Left forelimb (tissue), 1 donor: ENCODE data around the gene INSYN2A.

Source experiments
- DNase-seq: peaks from one replicate; pipeline ENCODE4 v3.0.0-alpha.2; 2018; ENCODE audit warnings: low spot score

Gene INSYN2A

DNA sequence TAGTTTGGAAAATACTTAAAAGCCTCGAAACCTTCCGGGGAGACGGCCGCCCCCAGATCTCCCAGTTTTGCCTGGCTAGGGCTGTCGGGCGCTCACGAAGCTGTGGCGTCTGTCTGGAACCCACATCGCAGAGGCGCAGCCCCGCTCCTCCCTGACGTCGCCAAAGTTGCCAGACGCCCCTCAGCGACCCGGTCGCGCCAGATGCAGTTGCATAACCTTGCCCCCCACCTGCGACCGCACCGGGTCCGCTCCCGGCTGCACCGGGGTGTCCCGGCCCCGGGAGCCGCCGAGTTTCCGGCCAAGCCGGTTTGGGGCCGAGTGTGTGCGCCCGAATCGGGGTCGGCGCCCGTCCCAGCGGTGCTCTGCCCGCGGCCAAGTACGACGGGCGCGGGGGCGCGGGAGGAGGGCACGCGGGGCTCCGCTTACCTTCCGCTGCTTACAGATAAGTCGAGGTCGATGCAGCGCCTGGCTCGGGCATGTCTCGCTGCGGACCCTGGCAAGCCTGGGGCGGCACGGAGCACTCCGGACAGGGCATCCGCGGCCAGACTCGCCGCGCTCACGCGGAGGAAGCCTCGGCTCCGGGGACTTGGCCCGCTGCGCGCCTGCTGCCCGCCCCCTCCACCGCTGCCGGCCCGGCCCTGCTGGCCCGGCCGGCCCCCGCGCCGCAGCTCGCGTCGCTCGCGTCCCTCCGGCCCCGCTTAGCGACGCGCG is 665 bp downstream of the INSYN2A start:
- no peak for DNase-seq

DNA sequence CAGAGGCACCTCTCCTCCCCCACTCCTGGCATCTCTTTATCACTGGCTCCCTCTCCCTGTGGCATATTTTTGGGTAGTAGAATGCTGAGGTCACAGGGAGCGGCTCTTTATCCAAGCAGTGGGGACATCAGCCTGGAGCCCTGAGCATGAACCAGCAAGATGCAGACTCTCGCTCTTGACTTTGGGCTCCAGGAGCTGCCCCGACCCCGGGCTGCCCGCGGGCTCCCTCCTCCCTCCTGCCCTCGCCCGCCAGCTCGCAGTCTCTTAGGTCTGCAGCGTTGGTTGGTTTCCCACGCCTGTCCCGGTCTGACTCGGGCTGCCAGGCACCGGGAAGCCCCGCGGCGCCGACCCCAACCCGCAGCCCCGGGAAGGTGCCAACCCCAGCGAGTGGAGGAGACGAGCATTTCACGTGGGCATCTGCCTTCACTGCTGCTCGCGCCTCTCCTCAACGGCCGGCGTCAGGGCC is 1.3 kb downstream of the INSYN2A start:
- no peak for DNase-seq

DNA sequence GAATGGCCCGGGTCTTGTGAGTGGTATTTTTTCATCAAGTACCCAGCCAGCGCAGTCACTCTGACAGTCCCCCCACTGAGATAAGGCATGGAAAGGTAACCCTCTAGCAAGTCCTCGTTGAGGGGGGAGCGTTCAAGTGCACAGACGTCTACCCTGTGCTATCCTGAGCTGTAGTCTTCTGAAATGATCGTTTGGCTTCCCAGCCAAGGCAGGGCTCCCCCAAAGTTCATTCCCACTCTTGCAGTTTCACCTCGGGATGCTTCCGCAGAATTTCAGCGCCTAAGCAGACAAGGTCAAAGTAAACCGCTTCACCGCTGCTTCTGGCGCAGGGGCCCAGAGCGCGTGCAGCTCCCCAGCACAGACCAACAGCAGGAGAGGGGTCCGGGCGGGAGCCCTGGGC is 1.8 kb downstream of the INSYN2A start:
- no peak for DNase-seq

DNA sequence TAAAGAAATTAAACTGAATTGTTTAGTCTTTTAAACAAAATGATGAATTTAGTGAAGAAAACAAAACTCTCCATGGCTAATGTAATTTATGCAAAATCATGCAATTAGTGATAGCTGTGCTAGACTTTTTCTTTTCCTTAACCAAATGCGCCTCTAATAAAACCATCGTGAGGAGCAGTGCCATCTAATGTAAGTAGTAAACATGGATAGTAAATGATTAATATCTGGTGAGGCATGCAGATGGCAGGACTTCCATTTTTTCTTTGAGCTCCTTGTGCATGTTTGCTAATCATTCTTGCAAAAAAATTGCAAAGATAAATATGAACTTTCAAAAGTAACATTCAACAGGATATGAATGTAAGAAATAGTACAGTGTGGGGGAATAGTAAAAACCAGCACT is 2.3 kb downstream of the INSYN2A start:
- DNase-seq, result no peak

DNA sequence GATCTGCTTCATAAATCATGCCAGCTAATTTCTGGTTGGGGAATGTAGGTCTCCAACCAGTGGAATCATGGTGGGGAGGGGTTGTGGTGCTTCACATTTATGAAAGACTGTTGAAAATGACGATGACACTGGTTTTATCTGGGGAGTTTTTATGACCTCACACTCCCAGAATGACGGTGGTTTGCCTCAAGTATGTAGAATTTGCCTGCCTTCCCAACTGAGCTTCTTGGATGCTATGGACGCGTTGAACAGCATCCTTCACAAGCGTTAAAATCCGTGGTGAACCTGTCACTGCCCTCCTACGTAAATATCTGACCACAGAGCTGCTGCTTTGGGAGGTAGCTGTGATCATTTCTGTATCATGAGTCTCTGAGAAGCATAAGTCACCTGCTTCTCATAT is 3.3 kb downstream of the INSYN2A start:
- no peak for DNase-seq

DNA sequence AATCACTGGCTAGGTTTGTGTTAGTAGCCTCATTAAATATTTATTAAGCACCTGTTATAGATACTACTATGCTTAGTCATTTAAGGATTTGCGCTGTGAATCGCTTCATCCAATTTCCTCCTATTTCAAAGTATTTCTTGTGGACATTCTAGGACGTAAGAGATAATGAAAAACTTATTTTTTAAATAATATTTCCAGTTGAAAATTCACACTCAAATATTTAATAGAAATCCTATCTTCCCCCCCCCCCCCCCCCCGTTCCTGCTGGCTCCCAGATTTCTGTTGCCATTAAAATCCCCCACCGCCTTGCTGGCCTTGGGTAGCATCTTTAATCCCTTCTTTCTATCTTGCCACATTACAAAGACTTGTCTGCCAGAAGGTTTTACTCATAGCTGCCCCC is 6.0 kb downstream of the INSYN2A start:
- DNase-seq, result no peak

DNA sequence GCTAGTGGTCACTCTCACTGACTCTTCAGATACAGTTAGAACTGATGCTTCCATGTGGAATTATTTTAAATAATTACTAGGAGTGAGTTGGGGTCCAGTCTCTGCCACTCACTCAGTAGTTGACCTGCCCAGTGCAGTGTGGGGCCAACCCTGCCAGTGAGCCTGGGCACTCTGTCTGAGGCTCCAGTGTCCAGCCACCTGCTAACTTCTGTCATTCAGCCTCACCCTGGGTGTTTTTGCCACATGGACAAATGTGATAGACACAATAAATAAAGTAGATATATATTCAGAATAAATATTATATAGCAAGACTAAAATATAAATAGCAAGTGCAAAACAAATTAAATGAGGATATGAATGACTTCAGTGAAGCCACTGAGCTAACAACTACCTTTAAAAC is 7.2 kb downstream of the INSYN2A start:
- no peak for DNase-seq

DNA sequence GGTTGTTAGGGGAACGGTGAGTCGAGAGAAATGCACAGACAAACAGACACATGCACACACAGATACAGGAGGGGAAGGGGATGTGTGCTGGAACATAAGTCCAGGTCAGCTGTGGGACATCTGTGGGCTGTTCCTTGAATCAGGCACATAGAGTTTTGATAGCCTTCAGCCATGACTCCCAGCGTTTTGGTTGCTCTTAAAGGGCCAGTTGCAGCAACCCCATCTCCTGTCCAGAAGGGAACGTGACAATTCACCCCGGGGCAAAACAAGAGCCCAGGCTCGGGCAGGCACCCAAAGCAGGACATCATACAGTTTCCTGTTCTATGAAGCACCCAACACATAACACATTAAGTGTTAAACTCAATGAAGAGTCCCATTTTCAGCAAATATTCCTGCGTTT is 9.6 kb downstream of the INSYN2A start:
- DNase-seq, result no peak

DNA sequence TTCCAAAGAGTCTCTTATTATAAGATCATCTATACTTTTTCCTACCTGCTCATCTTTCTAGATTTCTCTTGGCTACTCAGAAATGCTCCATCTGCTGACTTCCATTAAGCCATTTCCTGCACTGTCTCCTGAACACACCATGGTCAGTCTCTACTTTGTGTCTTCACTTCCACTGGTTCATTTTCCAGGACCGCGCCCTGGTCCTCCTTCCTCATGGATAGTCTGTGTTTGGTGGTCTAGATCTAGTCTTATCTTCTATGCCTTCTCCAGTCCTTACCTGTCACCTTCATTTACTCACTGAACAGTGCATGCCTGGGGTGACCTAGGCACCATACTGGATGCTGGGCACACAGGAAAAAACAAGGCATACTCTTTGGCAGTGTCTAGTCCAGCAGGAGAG is 11.8 kb downstream of the INSYN2A start:
- no peak for DNase-seq

DNA sequence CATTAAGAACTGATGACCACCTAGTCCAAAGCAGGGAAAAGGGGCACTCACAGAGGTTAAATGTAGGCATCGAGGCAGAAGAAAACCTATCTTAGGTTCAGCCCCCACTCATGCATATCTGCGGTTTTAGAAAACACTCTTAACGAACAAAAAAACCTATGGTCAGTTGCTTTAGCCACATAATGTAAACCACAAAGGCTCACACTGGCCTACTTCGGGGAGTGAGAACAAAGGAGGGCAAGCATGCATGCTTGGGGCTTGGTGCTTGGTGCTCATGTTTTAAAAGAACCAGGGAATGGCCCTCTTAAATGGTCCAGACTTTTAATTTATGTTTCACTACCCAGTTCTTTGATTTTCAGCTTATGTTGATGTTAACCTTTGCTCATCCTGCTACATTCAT is 14.2 kb downstream of the INSYN2A start:
- no peak for DNase-seq

DNA sequence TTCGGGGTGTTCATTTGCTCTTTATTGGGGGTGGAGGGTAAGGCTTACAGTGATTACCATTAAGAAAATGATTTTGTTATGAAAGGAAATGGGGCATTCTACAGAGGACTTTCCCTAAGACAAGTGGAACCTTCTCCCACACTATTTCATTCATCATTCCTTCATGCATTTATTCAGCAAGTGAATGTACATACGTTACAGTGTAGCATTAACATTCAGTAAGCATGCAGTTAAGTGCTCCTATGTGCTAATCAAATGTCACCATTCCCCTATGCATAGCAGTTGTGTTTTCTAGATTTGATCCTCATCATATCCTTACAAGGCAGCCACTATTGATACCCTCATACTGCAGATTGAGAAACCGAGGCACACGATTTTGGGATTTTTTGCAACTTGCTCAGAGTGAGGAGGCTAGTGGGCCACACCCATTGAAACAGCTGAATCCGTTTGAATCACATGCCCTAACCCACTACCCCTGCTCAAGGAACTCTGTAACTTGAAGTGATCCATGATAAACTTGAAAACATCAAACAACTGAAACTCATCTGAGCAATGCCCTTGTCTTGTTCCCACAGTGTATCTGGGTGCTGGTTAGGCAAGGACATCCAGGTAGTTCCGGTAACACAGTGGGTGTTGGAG is 16.7 kb downstream of the INSYN2A start:
- no peak for DNase-seq

DNA sequence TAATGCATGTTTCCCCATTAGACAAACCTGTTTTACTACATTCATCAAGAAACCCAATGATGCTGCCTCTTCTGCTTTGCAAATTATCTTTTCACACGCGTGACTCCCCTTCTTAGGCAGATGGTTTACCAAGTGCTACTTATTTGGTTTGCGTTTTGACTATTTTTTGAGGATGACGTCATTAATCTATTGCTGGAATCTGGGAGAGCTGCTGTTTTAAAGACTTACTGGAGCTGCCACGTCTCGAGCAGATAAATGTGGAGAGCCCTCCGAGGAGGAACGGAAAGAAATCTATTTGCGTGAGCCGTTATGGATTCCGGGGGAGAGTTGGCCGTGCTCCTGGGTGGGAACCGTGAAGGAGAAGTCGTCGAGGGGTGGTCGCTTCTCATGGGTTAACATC is 19.7 kb downstream of the INSYN2A start:
- no peak for DNase-seq

DNA sequence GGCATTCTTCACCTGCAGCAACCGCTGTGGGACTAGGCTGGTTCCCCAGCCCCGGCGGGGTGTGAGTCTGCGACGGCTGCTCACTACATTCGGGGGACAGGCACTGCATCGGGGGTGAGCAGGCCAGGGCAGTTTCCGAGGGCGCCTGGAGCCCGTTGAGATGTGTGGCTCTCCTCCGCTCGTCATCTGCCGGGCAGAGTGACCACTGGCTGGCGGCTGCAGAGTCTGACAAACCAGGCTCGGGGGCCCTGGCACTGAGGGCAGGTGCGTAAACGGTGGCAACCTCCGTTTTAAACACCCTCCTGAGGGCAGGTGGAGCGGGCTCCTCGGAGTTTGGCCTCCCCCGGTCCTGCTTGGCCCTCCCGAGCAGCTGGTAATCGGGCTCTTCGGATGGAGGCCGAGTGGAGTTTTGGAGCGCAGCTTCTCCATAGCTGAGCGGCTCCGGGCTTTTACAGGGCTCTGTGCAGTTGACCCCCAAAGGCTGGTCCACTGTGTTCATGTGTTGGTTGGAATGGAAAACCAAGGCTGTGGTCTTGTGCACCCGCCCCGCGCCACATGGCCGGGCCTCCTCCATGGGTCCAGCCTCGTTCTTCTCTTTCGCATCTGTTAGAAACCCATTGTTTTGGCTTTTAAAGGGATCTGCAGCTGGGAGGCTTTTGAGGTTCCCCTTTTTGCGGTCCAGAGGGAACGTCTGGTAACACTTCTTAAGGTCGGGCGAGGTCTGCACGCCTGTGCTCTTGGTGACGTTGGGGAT is 20.9 kb downstream of the INSYN2A start:
- no peak for DNase-seq

DNA sequence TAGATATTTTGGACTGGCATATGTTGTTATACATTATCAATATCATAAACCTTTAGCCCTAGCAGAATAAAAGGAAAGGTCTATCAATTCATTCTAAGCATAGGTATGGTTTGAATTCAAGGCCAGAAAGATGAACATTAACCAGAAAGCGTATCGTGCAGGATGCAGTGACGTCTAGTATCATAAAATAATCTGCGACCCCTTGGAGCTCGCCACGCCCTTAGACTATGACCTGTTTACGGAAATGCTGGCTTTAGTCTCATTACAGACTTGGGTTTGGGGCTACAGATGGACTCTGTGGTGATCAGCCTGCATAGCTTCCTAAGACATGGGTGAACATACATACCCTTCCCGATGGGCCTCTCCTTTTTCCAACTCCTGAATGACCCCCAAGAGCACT is 21.5 kb downstream of the INSYN2A start:
- no peak for DNase-seq

DNA sequence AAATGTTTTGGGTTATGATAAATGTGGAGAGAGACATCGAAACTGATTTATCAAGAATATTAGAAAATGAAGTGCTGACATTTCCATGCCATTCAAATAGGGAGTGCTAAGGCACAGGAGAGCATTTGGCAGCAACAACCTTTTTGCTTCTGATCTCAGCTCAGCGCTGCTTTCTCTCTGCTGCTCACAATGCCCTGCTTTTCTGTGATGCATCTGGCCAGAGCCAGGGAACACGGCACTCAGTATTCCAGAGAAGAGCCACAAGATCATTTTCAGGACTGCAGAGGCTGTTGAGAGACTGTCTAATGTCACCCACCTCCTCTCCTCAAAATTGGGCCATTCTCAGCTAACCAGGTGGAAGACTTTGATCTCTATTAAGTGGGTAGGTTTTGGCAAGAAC is 28.1 kb downstream of the INSYN2A start:
- DNase-seq, result no peak

DNA sequence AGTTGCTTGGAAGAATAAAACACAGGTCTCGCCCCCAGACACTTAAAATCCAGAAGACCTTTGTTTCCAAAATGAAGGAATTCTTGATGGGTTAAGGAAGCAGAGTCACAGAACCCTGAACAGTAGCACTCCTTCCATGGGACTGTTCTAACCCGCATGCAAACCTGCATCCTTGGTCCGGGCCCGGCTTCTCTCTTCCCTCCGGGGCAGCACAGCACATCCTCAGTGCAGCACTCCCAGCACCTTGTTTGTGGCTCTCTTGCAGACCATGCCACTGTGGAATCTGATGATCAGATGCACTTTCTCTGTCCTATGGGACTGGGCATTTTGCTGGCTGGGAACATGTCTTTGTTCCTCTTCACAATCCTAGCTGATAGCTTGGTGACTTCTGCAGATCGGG is 33.5 kb downstream of the INSYN2A start:
- no peak for DNase-seq

DNA sequence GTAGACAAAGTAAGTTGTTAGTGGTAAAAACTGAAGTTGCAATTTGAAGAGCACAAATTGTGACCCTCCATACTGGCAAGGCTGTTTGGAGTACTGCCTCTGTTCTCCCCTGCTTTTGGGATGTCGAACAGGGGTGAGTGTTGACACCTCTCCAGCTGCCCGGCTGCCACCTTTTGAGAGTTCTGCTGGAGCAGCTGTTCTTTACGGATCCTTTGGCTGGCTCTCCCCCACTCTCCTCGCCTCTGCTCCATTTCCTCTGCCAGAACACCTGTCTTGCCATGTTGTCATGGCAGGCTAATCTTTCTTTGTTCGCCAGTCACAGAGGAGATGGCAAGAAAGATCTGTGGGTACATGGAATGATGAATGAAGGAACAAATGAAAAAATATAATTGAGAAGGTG is 34.9 kb downstream of the INSYN2A start:
- DNase-seq, result no peak

DNA sequence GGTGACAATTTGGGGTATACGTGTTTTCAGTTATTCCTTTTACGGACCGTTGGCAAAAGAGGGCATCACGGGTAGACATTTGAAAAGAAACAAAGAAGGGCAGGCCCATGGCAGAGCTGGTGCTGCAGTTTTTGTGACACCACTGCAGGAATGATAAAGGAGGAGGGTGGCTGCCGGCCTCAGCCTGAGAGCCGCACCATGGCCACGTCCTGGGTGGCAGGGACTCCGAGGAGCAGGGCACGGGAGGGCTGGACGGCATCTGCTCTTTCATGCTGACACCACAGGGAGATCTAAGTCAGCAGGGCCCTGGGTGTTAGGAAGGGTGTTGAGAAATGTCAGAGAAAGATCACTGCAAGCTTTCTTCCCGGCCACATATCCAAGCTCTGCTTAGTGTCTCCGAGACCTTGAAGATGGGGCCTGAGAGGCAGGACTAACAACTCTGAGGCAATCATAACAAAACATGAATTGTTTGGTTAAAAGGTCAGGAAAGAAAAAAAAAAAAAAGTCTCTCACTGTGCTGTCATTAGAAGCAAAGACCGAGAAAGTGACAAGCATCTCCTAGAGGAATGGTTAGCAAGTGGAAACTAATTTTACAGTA is 36.6 kb downstream of the INSYN2A start:
- no peak for DNase-seq

DNA sequence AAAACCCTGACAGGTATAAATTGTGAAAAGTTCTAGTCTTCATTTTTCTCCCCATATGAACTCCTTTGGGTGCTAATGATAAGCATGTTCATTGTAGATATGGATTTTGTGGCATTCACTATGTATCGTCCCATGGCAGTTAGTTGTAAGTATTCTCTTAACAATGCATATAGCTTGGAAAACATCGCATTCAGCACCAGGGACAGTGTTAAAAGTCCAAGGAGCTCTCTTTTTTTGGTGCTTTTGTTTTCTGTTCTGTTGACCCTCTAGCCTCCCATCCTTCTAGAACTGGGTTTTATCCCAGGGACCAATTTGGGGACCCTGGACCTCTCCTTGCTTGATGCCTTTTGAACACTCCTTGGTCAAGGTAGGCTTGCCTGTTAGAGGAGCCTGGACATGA is 37.7 kb downstream of the INSYN2A start:
- no peak for DNase-seq

DNA sequence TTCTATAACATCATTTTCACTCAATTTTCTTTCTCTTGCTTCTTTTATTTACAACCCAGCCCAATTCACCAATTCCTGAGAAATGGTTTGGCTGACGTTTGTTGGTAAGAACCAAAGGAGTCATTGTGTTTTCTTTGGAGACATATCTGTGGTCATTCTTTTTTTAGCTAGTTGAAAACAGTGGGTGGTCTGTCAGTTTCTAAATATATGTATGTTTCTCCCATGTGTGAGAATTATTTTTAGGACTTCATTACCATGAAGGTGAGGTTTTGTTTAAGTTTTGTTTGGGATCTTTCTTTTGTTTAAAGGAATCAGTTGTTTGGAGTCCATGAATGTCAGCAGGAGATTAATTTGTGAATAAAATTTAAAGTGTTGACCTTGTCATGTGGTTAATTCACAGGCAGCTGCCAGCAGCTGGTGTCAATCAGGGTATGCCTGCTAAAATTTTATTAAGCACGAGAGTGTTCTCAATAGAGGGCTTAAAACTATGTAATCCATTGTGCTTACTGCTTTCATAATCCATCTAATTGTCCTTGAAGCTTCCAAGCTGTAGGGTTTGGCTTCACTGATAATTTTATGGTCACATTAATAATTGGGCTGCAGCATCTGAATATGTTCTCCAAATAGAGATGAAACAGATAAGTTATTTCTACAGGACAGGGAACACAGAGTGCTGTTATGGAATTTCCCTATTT is 38.7 kb downstream of the INSYN2A start:
- DNase-seq, result no peak

DNA sequence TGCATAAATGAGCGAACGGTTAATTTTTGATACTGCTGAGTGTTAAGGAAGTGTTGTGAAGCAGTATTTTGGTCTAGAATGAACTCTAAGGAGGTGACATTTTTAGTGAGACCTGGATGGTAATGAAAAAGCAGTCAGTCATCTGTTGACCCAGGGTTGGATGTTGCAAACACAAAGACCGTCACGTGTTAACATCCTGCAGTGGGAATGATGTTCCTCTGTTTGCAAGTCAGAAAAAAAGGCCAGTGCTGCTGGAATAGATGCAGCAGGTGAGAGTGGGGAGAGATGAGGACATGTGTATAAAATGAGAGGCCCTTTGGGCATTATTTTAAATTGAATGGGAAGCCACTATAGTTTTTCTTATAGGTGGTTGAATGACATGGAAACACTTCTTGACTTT is 39.3 kb downstream of the INSYN2A start:
- no peak for DNase-seq
